SK-N-MC (cell line): ENCODE data around the gene VN1R5.

Experiments
- EZH2 ChIP-seq: fragments of 200-600 bp; sonication (generic); IDR thresholded peaks from one replicate; pipeline ENCODE4 v1.6.1; 2017; ENCODE audit warnings: antibody characterized with exemption
- FOXP2 ChIP-seq: optimal IDR thresholded peaks from 2 replicates; pipeline ENCODE3; 2011; ENCODE audit warnings: mild to moderate bottlenecking, moderate library complexity; ENCODE audit not compliant: insufficient read depth; ENCODE audit errors: extremely low read length, control extremely low read depth
- POLR2AphosphoS5 ChIP-seq: IDR thresholded peaks from 2 replicates; pipeline ENCODE4 v1.6.1; 2012; ENCODE audit warnings: mild to moderate bottlenecking, low read depth, low read length, borderline replicate concordance

- no peak for TF ChIP-seq EZH2
- no peak for TF ChIP-seq POLR2AphosphoS5
- TF ChIP-seq FOXP2, result no peak
Observed at GRCh38 chr1:247269133-247269532, 13.3 kb downstream of the VN1R5 start.
